C1 segment of cervical spinal cord (tissue), 14 donors: Measurements from ENCODE around the gene LMTK2.

Experiments used
- DNase-seq, 14 donors: peaks; one replicate each; lab custom pipeline; 2025; lab: John Stamatoyannopoulos, UW

The LMTK2 gene

GRCh38 chr7:98106647-98107312, at the start of gene LMTK2:
TSS of gene LMTK2 (plus strand) at chr7:98106862. CDS start at chr7:98107178, 316 bp downstream.
- peak; percentile 48 to 92 (median 84) for DNase-seq

- no peak for DNase-seq
Observed at GRCh38 chr7:98057157-98057556, 49.5 kb upstream of the LMTK2 start.

- no peak for DNase-seq
Observed at GRCh38 chr7:98058186-98058585, 48.5 kb upstream of the LMTK2 start.

- no peak for DNase-seq
Observed at GRCh38 chr7:98064233-98064632, 42.4 kb upstream of the LMTK2 start.

- no peak for DNase-seq
Observed at GRCh38 chr7:98066208-98066607, 40.5 kb upstream of the LMTK2 start.

- no peak for DNase-seq
Observed at GRCh38 chr7:98066934-98067507, 39.6 kb upstream of the LMTK2 start.

- DNase-seq, result no peak
Observed at GRCh38 chr7:98073047-98073446, 33.6 kb upstream of the LMTK2 start.

- no peak for DNase-seq
Observed at GRCh38 chr7:98075801-98076200, 30.9 kb upstream of the LMTK2 start.

- no peak for DNase-seq
Observed at GRCh38 chr7:98077762-98078161, 28.9 kb upstream of the LMTK2 start.

GRCh38 chr7:98078197-98078870, 28.3 kb upstream of the LMTK2 start:
- DNase-seq, result no peak

- DNase-seq, result no peak
Observed at GRCh38 chr7:98079891-98080648, 26.6 kb upstream of the LMTK2 start.

- no peak for DNase-seq
Observed at GRCh38 chr7:98081319-98081718, 25.3 kb upstream of the LMTK2 start.

- no peak for DNase-seq
Observed at GRCh38 chr7:98084631-98085030, 22.0 kb upstream of the LMTK2 start.

- no peak for DNase-seq
Observed at GRCh38 chr7:98085674-98086073, 21.0 kb upstream of the LMTK2 start.

GRCh38 chr7:98086281-98086718, 20.4 kb upstream of the LMTK2 start:
- DNase-seq, result peak in 1 of 14 donors; percentile 16

GRCh38 chr7:98088109-98088508, 18.6 kb upstream of the LMTK2 start:
- no peak for DNase-seq

- DNase-seq, result no peak
Observed at GRCh38 chr7:98090116-98090515, 16.5 kb upstream of the LMTK2 start.

- DNase-seq, result no peak
Observed at GRCh38 chr7:98091061-98091460, 15.6 kb upstream of the LMTK2 start.

- no peak for DNase-seq
Observed at GRCh38 chr7:98091523-98091922, 15.1 kb upstream of the LMTK2 start.

GRCh38 chr7:98097042-98097645, 9.5 kb upstream of the LMTK2 start:
- DNase-seq, result no peak

GRCh38 chr7:98100088-98100487, 6.6 kb upstream of the LMTK2 start:
- no peak for DNase-seq

GRCh38 chr7:98102170-98102569, 4.5 kb upstream of the LMTK2 start:
- no peak for DNase-seq
